Liver (tissue), 9 donors: Measurements from ENCODE around the gene GREB1. TPM values are rescaled to one million over a fixed set of nuclear protein-coding genes. Genes with fewer than 3 reads are reported as not detected.

Experiments used
- DNase-seq: peaks from one replicate; pipeline ENCODE4 v3.0.0-alpha.2; 2017; ENCODE audit warnings: low spot score
- H3K27ac ChIP-seq, 2 donors: one replicate each; pipeline ENCODE4 v1.7.0; 2013; ENCODE audit warnings: inconsistent platforms in 2 of 2, low read length in 2 of 2, control low read depth in 1 of 2, low read depth in 1 of 2, mild to moderate bottlenecking in 1 of 2
- H3K27me3 ChIP-seq, 4 donors: one replicate each; pipeline versions ENCODE4 v1.6.1 to v1.7.0; 2013; ENCODE audit warnings: low read length in 3 of 4, inconsistent platforms in 1 of 4, mild to moderate bottlenecking in 1 of 4, moderate library complexity in 1 of 4; ENCODE audit not compliant: control insufficient read depth in 4 of 4, insufficient read depth in 4 of 4
- H3K36me3 ChIP-seq, 4 donors: one replicate each; pipeline versions ENCODE4 v1.6.1 to v1.7.0; 2013; ENCODE audit warnings: low read length in 3 of 4, mild to moderate bottlenecking in 3 of 4, low read depth in 1 of 4, moderate library complexity in 1 of 4; ENCODE audit not compliant: control insufficient read depth in 4 of 4, insufficient read depth in 3 of 4
- H3K4me1 ChIP-seq, 4 donors: one replicate each; pipeline versions ENCODE4 v1.6.1 to v1.7.0; 2013; ENCODE audit warnings: low read length in 3 of 4, mild to moderate bottlenecking in 3 of 4, moderate library complexity in 1 of 4; ENCODE audit not compliant: control insufficient read depth in 4 of 4, insufficient read depth in 4 of 4
- H3K4me3 ChIP-seq, 3 donors: one replicate each; pipeline versions ENCODE4 v1.6.1 to v1.7.0; 2013; ENCODE audit warnings: low read length in 3 of 3, control low read depth in 1 of 3, low read depth in 1 of 3, mild to moderate bottlenecking in 1 of 3
- H3K9ac ChIP-seq, 2 donors: one replicate each; pipeline ENCODE4 v1.7.0; 2013; ENCODE audit warnings: low read length in 2 of 2, mild to moderate bottlenecking in 2 of 2, moderate library complexity in 2 of 2, control low read depth in 1 of 2, low read depth in 1 of 2
- H3K9me3 ChIP-seq, 4 donors: one replicate each; pipeline versions ENCODE4 v1.6.1 to v1.7.0; 2013; ENCODE audit warnings: low read length in 3 of 4; ENCODE audit not compliant: control insufficient read depth in 4 of 4
- EGR1 ChIP-seq, 2 donors: IDR thresholded peaks; 2 replicates each; pipeline ENCODE4 v1.6.1; 2016 to 2018; ENCODE audit warnings: antibody characterized with exemption in 2 of 2, low read depth in 2 of 2
- FOXA1 ChIP-seq: IDR thresholded peaks from 2 replicates; pipeline ENCODE4 v1.6.1; 2016; ENCODE audit warnings: antibody characterized with exemption
- FOXA2 ChIP-seq: IDR thresholded peaks from 2 replicates; pipeline ENCODE4 v1.6.1; 2016; ENCODE audit warnings: antibody characterized with exemption
- GABPA ChIP-seq, 2 donors: IDR thresholded peaks in 1 of 2; conservative IDR thresholded peaks in 1 of 2; 2 replicates each; pipeline ENCODE4 v1.6.1; 2016; ENCODE audit warnings: antibody characterized with exemption in 2 of 2, mild to moderate bottlenecking in 1 of 2, moderate library complexity in 1 of 2
- HNF4A ChIP-seq, 2 donors: conservative IDR thresholded peaks; 2 replicates each; pipeline ENCODE4 v1.6.1; 2016; ENCODE audit warnings: antibody characterized with exemption in 2 of 2, mild to moderate bottlenecking in 2 of 2
- HNF4G ChIP-seq: IDR thresholded peaks from 2 replicates; pipeline ENCODE4 v1.6.1; 2016; ENCODE audit warnings: antibody characterized with exemption
- JUND ChIP-seq, 2 donors: IDR thresholded peaks; 2 replicates each; pipeline ENCODE4 v1.6.1; 2016; ENCODE audit warnings: antibody characterized with exemption in 2 of 2
- MAX ChIP-seq: IDR thresholded peaks from 2 replicates; pipeline ENCODE4 v1.6.1; 2016; ENCODE audit warnings: antibody characterized with exemption
- NR2F2 ChIP-seq: IDR thresholded peaks from 2 replicates; pipeline ENCODE4 v1.6.1; 2016; ENCODE audit warnings: antibody characterized with exemption
- RAD21 ChIP-seq, 2 donors: IDR thresholded peaks; 2 replicates each; pipeline ENCODE4 v1.6.1; 2016; ENCODE audit warnings: antibody characterized with exemption in 2 of 2, mild to moderate bottlenecking in 2 of 2
- RXRA ChIP-seq, 2 donors: IDR thresholded peaks; 2 replicates each; pipeline ENCODE4 v1.6.1; 2017 to 2018; ENCODE audit warnings: antibody characterized with exemption in 2 of 2, mild to moderate bottlenecking in 1 of 2
- SP1 ChIP-seq: IDR thresholded peaks from 2 replicates; pipeline ENCODE4 v1.6.1; 2018; ENCODE audit warnings: antibody characterized with exemption, mild to moderate bottlenecking
- TAF1 ChIP-seq: conservative IDR thresholded peaks from 2 replicates; pipeline ENCODE4 v1.6.1; 2016; ENCODE audit warnings: antibody characterized with exemption, mild to moderate bottlenecking
- YY1 ChIP-seq: IDR thresholded peaks from 2 replicates; pipeline ENCODE4 v1.6.1; 2016; ENCODE audit warnings: antibody characterized with exemption, mild to moderate bottlenecking
- WGBS: extraction: QIAGEN DNeasy Blood & Tissue Kit; methylation state at CpG from one replicate; pipeline ENCODE4 v1.1.7; 2013; 5-methylcytosine and 5-hydroxymethylcytosine counted together
- polyA plus RNA-seq, 2 donors: library from polyadenylated mRNA; stranded (reverse) in 1 of 2; unstranded in 1 of 2; fragments of 200-250 nt in 1 of 2; fragments of >200 nt in 1 of 2; fragmentation: Nextera tagmentation in 1 of 2; extraction: Ambion mirVana in 1 of 2; gene quantifications; one replicate each; pipeline versions ENCODE4 v1.2.1 to v1.2.3, GENCODE V29; 2013 to 2015
- total RNA-seq, 2 donors: library from RNA; depleted of rRNA; stranded (reverse); fragments of >200 nt; gene quantifications; one replicate each; pipeline ENCODE4 v1.2.3, GENCODE V29; 2014
- TF ChIP-seq, protein P1 (sequence below): IDR thresholded peaks from 2 replicates; pipeline ENCODE4 v1.6.1; 2016; ENCODE audit warnings: antibody characterized with exemption
- TF ChIP-seq, protein P2 (sequence below): IDR thresholded peaks from 2 replicates; pipeline ENCODE4 v1.6.1; 2016; ENCODE audit warnings: antibody characterized with exemption, mild to moderate bottlenecking
- TF ChIP-seq, protein P3 (sequence below): fragments of 150-350 bp; IDR thresholded peaks from 2 replicates; pipeline ENCODE4 v1.5.1; 2017; ENCODE audit warnings: improper control_type of control experiment, low read depth, low read length; ENCODE audit not compliant: missing input control
- TF ChIP-seq, protein P4 (sequence below): IDR thresholded peaks from 2 replicates; pipeline ENCODE4 v1.6.1; 2016; ENCODE audit warnings: antibody characterized with exemption
- donor health status: healthy.
- donor health status: healthy.
- donor health status: healthy.
- donor health status: healthy.
- donor health status: healthy.

Gene GREB1
- total and polyA plus RNA-seq, 4 donors = 1.0 to 6.3 (median 3.6) TPM

DNA sequence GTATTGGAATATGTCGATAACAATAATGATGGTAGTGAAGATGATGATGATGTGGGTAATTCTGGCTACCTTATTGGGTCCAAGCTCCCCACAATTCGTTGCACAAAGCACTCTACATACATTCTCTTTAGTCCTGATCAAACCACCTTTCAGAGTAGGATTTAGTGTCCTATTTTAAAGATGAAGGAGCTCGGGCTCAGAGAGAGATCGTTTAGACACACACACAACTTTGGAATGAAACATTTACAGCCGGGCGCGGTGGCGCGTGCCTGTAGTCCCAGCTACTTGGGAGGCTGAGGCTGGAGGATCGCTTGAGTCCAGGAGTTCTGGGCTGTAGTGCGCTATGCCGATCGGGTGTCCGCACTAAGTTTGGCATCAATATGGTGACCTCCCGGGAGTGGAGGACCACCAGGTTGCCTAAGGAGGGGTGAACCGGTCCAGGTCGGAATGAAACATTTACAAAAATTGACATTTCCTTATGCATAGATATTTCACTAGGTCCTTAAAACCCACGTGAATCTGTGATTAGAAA, 50.7 kb downstream of the GREB1 start:
- DNase-seq = no peak
- H3K27me3 ChIP-seq = no peaks in the 10 kb centered on the region
- 83% methylated on average over 18 of the region's 18 CpGs for WGBS
- H3K36me3 ChIP-seq = no peaks in the 10 kb centered on the region
- no peak for TF ChIP-seq FOXA1
- TF ChIP-seq GABPA (IDR thresholded peaks at IDR 0.05 in 1 of 2, conservative IDR thresholded peaks at IDR 0.05 in 1 of 2) = no peak
- TF ChIP-seq, protein P1, sequence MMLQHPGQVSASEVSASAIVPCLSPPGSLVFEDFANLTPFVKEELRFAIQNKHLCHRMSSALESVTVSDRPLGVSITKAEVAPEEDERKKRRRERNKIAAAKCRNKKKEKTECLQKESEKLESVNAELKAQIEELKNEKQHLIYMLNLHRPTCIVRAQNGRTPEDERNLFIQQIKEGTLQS = no peak
- no peak for TF ChIP-seq HNF4A (conservative IDR thresholded peaks at IDR 0.05)
- no peak for TF ChIP-seq MAX
- TF ChIP-seq, protein P2, sequence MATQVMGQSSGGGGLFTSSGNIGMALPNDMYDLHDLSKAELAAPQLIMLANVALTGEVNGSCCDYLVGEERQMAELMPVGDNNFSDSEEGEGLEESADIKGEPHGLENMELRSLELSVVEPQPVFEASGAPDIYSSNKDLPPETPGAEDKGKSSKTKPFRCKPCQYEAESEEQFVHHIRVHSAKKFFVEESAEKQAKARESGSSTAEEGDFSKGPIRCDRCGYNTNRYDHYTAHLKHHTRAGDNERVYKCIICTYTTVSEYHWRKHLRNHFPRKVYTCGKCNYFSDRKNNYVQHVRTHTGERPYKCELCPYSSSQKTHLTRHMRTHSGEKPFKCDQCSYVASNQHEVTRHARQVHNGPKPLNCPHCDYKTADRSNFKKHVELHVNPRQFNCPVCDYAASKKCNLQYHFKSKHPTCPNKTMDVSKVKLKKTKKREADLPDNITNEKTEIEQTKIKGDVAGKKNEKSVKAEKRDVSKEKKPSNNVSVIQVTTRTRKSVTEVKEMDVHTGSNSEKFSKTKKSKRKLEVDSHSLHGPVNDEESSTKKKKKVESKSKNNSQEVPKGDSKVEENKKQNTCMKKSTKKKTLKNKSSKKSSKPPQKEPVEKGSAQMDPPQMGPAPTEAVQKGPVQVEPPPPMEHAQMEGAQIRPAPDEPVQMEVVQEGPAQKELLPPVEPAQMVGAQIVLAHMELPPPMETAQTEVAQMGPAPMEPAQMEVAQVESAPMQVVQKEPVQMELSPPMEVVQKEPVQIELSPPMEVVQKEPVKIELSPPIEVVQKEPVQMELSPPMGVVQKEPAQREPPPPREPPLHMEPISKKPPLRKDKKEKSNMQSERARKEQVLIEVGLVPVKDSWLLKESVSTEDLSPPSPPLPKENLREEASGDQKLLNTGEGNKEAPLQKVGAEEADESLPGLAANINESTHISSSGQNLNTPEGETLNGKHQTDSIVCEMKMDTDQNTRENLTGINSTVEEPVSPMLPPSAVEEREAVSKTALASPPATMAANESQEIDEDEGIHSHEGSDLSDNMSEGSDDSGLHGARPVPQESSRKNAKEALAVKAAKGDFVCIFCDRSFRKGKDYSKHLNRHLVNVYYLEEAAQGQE = no peak
- no peak for TF ChIP-seq RAD21 (IDR thresholded peaks at IDR 0.05)
- TF ChIP-seq RXRA (IDR thresholded peaks at IDR 0.05) = no peak
- no peak for TF ChIP-seq FOXA2
- no peak for TF ChIP-seq JUND (IDR thresholded peaks at IDR 0.05)
- no peak for TF ChIP-seq EGR1 (IDR thresholded peaks at IDR 0.05; ENCODE audit: low read depth in 2 of 2)
- no peak for TF ChIP-seq HNF4G
- TF ChIP-seq TAF1 = no peak
- TF ChIP-seq, protein P3, sequence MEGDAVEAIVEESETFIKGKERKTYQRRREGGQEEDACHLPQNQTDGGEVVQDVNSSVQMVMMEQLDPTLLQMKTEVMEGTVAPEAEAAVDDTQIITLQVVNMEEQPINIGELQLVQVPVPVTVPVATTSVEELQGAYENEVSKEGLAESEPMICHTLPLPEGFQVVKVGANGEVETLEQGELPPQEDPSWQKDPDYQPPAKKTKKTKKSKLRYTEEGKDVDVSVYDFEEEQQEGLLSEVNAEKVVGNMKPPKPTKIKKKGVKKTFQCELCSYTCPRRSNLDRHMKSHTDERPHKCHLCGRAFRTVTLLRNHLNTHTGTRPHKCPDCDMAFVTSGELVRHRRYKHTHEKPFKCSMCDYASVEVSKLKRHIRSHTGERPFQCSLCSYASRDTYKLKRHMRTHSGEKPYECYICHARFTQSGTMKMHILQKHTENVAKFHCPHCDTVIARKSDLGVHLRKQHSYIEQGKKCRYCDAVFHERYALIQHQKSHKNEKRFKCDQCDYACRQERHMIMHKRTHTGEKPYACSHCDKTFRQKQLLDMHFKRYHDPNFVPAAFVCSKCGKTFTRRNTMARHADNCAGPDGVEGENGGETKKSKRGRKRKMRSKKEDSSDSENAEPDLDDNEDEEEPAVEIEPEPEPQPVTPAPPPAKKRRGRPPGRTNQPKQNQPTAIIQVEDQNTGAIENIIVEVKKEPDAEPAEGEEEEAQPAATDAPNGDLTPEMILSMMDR = no peak
- TF ChIP-seq, protein P4, sequence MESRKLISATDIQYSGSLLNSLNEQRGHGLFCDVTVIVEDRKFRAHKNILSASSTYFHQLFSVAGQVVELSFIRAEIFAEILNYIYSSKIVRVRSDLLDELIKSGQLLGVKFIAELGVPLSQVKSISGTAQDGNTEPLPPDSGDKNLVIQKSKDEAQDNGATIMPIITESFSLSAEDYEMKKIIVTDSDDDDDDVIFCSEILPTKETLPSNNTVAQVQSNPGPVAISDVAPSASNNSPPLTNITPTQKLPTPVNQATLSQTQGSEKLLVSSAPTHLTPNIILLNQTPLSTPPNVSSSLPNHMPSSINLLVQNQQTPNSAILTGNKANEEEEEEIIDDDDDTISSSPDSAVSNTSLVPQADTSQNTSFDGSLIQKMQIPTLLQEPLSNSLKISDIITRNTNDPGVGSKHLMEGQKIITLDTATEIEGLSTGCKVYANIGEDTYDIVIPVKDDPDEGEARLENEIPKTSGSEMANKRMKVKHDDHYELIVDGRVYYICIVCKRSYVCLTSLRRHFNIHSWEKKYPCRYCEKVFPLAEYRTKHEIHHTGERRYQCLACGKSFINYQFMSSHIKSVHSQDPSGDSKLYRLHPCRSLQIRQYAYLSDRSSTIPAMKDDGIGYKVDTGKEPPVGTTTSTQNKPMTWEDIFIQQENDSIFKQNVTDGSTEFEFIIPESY = no peak
- no peak for TF ChIP-seq SP1
- TF ChIP-seq YY1 = no peak
- TF ChIP-seq NR2F2 = no peak
- H3K4me1 ChIP-seq = no peaks in the 10 kb centered on the region
- no peak overlapping the region for H3K27ac ChIP-seq
- no peaks in the 10 kb centered on the region for H3K9me3 ChIP-seq
- no peak overlapping the region for H3K9ac ChIP-seq
- no peak overlapping the region for H3K4me3 ChIP-seq
